Measurements from ENCODE around the gene SPC24.
"Not testable (repeated sequence)": the region's sequence is repeated elsewhere in the genome, so short reads cannot be mapped to it uniquely, and the experiment has no call there.

The SPC24 gene

DNA sequence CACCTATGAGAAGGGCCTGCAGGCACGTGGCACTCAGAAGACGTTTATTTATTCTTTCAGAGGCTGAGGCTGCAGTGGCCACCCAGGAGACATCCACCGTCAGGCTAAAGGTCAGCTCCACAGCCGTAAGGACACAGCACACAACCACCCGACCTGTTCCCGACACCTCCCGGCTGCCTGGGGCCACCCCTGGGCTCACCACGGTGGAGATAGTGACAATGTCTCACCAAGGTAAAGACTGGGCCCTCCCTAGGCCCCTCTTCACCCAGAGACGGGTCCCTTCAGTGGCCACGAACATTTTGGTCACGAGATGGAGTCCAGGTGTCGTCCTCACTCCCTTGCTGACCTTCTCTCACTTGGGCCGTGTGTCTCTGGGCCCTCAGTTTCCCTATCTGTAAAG is 32.5 kb downstream of the SPC24 start:
- DNase-seq, result no peak

DNA sequence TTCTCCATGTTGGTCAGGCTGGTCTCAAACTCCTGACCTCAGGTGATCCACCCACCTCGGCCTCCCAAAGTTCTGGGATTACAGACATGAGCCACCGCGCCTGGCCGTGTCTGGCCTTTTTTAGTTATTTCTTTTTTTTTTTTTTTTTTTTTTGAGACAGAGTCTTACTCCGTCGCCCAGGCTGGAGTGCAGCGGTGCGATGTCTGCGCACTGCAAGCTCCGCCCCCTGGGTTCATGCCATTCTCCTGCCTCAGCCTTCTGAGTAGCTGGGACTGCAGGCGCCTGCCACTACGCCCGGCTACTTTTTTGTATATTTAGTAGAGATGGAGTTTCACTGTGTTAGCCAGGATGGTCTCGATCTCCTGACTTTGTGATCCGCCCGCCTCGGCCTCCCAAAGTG is 33.6 kb downstream of the SPC24 start:
- not testable (repeated sequence) for DNase-seq

DNA sequence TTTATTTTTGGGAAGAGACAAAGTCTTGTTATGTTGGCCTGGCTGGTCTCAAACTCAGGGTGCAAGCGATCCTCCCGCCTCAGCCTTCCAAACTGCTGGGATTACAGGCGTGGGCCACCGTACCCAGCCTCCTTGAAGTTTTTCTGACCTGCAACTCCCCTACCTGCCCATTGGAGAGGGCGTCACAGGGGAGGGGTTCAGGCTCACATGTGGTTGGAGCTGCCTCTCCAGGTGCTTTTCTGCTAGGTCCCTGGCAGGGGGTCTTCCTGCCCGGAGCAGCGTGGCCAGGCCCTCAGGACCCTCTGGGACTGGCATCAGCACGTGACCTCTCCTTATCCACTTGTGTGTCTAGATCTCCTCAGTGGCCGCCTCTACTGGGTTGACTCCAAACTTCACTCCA is 39.1 kb downstream of the SPC24 start:
- DNase-seq, result no peak

DNA sequence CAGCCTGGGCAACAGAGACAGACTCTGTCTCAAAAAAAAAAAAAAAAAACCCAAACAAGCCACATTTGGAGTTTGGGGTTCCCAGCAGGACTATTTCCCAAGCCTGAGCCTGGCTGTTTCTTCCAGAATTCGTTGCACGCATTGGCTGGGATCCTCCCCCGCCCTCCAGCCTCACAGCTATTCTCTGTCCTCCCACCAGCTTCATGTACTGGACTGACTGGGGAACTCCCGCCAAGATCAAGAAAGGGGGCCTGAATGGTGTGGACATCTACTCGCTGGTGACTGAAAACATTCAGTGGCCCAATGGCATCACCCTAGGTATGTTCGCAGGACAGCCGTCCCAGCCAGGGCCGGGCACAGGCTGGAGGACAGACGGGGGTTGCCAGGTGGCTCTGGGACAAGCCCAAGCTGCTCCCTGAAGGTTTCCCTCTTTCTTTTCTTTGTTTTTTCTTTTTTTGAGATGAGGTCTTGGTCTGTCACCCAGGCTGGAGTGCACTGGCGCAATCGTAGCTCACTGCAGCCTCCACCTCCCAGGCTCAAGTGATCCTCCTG is 39.6 kb downstream of the SPC24 start:
- DNase-seq, result no peak

DNA sequence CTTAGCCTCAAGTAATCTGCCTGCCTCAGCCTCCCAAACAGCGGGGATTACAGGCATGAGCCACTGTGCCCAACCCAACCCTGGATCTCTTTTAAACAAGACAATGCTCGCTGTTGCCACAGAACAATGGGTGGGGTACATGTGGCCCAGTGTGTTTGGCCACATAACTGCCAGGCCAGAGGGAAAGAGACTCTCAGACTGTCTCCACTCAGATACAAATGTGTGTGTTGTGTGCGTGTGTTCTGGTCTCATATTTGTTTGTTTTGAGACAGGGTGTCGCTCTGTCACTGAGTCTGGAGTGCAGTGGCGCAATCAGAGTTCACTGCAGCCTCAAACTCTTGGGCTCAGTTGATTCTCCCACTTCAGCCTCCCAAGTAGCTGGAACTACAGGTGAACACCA is 40.5 kb downstream of the SPC24 start:
- no peak for DNase-seq

DNA sequence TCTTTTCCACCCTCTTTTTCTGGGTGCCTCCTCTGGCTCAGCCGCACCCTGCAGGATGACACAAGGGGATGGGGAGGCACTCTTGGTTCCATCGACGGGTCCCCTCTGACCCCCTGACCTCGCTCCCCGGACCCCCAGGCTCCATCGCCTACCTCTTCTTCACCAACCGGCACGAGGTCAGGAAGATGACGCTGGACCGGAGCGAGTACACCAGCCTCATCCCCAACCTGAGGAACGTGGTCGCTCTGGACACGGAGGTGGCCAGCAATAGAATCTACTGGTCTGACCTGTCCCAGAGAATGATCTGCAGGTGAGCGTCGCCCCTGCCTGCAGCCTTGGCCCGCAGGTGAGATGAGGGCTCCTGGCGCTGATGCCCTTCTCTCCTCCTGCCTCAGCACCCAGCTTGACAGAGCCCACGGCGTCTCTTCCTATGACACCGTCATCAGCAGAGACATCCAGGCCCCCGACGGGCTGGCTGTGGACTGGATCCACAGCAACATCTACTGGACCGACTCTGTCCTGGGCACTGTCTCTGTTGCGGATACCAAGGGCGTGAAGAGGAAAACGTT is 42.4 kb downstream of the SPC24 start:
- DNase-seq, result no peak

DNA sequence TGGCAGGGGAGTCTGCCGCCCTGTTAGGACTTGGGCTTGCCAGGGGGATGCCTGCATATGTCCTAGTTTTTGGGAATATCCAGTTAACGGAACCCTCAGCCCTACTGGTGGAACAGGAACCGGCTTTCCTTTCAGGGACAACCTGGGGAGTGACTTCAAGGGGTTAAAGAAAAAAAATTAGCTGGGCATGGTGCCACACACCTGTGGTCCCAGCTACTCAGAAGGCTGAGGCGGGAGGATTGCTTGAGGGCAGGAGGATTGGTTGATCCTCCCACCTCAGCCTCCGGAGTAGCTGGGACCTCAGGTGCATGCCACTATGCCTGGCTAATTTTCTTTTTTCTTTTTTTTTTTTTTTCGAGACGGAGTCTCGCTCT is 43.8 kb downstream of the SPC24 start:
- no peak for DNase-seq

DNA sequence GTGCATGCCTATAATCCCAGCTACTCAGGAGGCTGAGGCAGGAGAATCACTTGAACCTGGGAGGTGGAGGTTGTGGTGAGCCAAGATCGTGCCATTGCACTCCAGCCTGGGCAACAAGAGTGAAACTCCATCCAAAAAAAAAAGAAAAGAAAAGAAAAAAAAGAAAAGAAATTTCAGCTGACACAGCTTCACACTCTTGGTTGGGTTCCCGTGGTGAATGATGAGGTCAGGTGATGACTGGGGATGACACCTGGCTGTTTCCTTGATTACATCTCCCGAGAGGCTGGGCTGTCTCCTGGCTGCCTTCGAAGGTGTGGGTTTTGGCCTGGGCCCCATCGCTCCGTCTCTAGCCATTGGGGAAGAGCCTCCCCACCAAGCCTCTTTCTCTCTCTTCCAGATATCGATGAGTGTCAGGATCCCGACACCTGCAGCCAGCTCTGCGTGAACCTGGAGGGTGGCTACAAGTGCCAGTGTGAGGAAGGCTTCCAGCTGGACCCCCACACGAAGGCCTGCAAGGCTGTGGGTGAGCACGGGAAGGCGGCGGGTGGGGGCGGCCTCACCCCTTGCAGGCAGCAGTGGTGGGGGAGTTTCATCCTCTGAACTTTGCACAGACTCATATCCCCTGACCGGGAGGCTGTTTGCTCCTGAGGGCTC is 44.3 kb downstream of the SPC24 start:
- DNase-seq, result no peak

DNA sequence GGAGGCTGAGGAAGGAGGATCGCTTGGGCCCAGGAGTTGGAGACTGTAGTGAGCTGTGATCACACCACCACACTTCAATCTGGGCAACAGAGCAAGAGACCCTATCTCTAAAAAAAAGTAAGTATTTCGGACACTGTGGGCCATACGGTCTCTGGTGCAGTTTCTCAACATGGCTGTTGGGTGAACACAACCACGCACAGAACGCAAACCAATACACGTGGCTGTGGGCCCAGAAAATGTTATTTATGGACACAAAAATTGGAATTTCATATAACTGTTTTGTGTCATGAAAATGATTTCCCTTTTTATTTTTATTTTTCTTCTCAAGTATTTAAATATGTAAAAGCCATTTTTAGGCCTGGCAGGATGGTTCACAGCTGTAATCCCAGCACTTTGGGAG is 46.8 kb downstream of the SPC24 start:
- no peak for DNase-seq

DNA sequence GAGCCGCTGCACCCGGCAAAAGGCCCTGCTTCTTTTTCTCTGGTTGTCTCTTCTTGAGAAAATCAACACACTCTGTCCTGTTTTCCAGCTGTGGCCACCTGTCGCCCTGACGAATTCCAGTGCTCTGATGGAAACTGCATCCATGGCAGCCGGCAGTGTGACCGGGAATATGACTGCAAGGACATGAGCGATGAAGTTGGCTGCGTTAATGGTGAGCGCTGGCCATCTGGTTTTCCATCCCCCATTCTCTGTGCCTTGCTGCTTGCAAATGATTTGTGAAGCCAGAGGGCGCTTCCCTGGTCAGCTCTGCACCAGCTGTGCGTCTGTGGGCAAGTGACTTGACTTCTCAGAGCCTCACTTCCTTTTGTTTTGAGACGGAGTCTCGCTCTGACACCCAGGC is 49.1 kb downstream of the SPC24 start:
- no peak for DNase-seq

DNA sequence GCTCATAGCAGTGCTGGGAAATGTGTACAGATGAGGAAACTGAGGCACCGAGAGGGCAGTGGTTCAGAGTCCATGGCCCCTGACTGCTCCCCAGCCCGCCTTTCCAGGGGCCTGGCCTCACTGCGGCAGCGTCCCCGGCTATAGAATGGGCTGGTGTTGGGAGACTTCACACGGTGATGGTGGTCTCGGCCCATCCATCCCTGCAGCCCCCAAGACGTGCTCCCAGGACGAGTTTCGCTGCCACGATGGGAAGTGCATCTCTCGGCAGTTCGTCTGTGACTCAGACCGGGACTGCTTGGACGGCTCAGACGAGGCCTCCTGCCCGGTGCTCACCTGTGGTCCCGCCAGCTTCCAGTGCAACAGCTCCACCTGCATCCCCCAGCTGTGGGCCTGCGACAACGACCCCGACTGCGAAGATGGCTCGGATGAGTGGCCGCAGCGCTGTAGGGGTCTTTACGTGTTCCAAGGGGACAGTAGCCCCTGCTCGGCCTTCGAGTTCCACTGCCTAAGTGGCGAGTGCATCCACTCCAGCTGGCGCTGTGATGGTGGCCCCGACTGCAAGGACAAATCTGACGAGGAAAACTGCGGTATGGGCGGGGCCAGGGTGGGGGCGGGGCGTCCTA is 50.5 kb downstream of the SPC24 start:
- DNase-seq, result no peak

DNA sequence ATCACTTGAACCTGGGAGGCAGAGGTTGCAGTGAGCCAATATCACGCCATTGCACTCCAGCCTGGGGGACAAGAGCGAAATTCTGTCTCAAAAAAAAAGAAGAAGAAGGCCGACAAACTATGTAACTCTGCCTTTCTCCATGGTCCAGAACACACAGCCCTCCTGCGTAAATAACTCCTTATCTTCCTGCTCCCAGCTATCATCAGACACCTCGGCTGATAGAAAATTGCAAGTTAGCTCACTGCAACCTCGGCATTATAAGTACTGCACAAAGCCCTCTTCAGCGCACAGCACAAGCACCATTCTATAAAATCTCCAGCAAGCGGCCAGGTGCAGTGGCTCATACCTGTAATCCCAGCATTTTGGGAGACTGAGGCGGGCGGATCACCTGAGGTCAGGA is 51.9 kb downstream of the SPC24 start:
- DNase-seq, result not testable (repeated sequence)

DNA sequence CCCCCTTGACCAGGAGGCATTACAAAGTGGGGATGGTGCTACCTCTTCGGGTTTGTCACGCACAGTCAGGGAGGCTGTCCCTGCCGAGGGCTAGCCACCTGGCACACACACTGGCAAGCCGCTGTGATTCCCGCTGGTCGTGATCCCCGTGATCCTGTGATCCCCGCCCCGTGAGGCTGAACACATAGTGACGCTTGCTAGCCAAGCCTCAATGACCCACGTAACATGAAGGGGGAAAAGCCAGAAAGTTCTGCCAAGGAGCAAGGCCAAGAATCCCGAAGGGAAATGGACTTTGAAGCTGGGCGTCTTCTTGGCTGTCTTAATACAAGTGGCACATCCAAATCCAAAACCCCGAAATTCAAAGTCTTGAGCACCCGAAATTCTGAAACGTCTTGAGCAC is 52.6 kb downstream of the SPC24 start:
- no peak for DNase-seq

DNA sequence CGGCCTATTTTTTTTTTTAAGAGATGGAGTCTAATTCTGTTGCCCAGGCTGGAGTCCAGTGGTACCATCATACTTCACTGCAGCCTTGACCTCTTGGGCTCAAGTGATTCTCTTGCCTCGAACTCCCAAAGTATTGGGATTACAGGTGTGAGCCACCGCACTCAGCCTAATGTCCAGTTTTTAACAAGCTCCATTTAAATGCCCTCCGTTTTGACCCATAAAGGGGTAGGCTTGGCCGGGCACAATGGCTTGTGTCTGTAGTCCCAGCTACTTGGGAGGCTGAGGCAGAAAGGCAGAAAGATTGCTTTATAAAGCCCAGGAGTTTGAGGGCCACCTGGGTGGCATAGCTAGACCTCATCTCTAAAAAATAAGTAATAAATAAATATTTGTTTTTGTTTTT is 54.5 kb downstream of the SPC24 start:
- no peak for DNase-seq

DNA sequence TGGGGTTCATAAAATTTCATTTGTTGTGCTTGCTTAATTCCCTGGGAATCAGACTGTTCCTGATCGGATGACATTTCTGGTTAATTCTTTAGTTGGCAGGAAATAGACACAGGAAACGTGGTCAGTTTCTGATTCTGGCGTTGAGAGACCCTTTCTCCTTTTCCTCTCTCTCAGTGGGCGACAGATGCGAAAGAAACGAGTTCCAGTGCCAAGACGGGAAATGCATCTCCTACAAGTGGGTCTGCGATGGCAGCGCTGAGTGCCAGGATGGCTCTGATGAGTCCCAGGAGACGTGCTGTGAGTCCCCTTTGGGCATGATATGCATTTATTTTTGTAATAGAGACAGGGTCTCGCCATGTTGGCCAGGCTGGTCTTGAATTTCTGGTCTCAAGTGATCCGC is 55.5 kb downstream of the SPC24 start:
- DNase-seq, result no peak

DNA sequence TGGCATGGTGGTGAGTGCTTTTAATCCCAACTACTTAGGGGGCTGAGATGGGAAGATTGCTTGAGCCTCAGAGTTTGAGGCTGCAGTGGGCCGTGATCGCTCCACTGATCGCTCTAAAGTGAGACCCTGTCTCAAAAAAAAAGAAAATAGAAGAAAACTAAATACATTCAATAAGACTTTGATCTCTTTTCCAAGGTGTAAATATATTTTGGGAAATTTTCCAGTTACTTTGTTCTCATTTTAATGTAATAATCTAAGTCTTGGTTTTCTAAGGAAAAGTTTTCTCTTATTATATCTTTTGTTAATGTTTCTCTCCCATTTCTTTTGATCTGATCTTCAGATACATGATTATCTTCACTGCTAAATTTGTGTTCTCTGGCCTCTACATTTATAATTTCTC is 56.7 kb downstream of the SPC24 start:
- no peak for DNase-seq

DNA sequence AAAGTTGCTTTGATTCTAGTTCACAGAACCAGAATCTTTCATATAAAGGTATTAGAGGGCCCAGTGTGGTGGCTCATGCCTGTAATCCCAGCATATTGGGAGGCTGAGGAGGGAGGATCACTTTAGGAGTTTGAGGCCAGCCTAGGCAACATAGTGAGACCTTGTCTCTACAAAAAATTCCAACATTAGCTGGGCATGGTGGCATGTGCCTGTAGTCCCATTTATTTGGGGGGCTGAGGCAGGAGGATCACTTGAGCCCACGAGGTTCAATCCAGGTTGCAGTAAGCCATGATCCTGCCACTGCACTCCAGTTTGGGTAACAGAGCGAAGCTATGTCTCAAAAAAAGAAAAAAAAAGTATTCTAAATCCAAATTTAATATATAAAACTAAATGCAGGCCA is 57.3 kb downstream of the SPC24 start:
- no peak for DNase-seq

DNA sequence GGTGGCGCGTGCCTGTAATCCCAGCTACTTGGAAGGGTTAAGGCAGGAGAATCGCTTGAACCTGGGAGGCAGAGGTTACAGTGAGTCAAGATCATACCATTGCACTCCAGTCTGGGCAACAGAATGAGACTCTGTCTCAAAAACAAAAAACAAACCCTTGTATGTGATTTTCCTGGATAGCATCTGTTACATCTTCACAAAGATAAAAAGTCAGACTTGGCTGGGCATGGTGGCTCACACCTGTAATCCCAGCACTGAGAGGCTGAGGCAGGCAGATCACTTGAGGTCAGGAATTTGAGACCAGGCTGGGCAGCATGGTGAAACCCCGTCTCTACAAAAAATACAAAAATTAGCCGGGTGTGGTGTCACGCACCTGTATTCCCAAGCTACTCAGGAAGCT is 58.2 kb downstream of the SPC24 start:
- not testable (repeated sequence) for DNase-seq

DNA sequence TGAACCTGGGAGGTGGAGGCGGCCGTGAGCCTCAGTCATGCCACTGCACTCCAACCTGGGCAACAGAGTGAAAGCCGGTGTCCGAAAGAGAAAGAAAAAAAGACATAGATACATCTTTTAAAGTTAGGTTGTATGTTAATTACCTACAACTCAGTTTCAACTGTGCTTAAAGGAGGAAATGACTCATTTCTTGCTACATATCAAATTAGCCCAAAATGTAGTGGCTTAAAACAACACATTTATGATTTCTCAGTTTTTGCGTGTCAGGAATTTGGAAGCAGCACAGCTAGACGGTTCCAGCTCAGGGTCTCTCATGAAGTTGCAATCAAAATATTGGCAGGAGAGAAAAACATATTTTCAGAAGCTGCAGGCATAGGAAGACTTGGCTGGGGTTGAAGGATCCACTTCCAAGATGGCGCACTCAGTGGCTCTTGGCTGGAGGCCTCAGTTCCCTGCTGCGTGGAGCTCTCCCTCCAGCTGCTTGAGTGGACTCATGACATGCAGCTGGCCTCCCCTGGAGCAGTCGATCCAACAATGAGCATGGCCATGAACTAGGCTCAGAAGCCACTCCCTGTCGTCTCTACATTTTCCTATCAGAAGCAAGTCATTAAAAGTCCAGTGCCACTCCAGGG is 59.3 kb downstream of the SPC24 start:
- peak; percentile 45 for DNase-seq
